ENCODE measurements around the gene PAPLN.

DNA sequence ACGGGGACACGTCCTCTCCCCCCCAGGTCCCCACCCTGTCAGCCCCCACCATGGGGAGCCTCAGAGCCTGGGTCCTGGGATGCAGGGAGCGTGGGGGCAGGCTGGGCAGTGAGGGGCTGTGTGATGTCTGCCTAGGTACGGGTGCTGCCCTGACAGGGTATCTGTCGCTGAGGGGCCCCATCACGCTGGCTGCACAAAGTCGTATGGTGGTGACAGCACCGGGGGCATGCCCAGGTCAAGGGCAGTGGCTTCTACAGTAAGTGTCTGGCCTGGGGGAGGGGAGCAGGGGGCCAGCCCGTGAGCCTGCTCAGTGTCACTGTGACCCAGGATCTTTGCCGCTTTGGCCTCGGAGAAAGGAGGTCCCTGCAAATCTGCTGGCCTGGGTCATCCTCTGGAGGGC is 23.3 kb downstream of the PAPLN start:
- TF ChIP-seq, protein P1, sequence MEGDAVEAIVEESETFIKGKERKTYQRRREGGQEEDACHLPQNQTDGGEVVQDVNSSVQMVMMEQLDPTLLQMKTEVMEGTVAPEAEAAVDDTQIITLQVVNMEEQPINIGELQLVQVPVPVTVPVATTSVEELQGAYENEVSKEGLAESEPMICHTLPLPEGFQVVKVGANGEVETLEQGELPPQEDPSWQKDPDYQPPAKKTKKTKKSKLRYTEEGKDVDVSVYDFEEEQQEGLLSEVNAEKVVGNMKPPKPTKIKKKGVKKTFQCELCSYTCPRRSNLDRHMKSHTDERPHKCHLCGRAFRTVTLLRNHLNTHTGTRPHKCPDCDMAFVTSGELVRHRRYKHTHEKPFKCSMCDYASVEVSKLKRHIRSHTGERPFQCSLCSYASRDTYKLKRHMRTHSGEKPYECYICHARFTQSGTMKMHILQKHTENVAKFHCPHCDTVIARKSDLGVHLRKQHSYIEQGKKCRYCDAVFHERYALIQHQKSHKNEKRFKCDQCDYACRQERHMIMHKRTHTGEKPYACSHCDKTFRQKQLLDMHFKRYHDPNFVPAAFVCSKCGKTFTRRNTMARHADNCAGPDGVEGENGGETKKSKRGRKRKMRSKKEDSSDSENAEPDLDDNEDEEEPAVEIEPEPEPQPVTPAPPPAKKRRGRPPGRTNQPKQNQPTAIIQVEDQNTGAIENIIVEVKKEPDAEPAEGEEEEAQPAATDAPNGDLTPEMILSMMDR (conservative IDR thresholded peaks at IDR 0.05): no peak
- no peak for TF ChIP-seq EZH2 (IDR thresholded peaks at IDR 0.05; ENCODE audit: low read depth)

Measured in PC-9 (cell line).